CD4-positive, alpha-beta T cell treated with Interleukin-17A for 1 hour (primary cell): Measurements from ENCODE around the gene SIAH3.
"Not testable (repeated sequence)": the region's sequence is repeated elsewhere in the genome, so short reads cannot be mapped to it uniquely, and the experiment has no call there.

Source experiments
- DNase-seq: peaks from one replicate; pipeline ENCODE4 v3.0.0-alpha.2; 2020

SIAH3 gene

DNA sequence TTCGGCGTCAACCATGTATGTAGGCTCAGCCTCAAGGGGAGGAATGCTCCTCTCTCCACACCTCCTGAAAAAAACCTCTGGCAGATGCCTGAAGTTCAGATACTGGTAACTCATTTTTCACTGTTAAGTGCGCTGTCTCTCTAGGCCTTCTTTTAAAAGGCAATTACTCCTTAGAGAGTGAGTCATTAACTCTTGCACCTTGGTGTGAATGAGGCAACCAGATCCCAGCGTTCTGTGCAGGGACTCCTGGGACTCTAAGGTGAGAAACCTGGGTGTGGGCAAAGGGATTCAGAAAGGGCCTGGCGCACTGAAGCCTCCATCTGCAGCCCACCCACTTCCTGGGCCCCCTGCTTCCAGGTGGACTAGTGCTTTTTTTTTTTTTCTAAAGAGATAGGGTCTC lies 71.7 kb downstream of the SIAH3 start:
- DNase-seq, result no peak

DNA sequence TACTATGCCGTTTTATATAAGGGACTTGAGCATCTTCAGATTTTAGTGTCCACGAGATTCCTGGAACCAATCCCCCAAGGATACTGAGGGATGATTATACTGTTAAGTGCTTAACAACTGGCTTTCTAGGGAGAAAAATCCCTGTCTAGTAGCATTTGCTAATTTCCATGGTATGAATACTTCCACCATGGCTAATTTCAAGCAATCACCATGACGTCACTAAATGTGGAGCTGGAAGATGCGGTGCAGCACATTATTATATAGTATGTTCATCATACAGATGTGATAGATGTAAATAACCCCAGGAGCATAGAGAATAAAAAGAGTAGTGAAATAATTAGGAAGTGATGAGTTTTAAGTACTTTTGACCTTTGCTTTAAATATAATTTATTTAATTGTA lies 72.7 kb downstream of the SIAH3 start:
- no peak for DNase-seq

DNA sequence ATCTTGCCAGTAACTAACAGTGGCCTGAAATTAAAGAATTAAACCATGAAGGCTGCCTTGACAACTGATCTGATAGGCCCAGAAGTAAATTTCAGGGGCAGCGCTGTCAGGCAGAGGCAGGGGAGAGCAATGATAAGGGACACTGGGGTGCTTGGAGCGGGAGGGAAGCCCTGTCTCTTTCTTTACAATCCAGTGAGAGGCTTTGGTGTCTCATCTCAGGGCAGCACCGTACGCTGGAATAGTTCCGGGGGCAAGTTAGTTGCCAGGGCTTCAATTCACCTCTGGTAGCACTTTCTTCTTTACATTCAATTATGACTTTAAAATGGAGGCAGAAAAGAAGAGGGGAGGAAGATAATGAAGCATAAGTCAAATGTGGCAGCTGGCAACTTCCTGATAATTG lies 74.8 kb downstream of the SIAH3 start:
- no peak for DNase-seq

DNA sequence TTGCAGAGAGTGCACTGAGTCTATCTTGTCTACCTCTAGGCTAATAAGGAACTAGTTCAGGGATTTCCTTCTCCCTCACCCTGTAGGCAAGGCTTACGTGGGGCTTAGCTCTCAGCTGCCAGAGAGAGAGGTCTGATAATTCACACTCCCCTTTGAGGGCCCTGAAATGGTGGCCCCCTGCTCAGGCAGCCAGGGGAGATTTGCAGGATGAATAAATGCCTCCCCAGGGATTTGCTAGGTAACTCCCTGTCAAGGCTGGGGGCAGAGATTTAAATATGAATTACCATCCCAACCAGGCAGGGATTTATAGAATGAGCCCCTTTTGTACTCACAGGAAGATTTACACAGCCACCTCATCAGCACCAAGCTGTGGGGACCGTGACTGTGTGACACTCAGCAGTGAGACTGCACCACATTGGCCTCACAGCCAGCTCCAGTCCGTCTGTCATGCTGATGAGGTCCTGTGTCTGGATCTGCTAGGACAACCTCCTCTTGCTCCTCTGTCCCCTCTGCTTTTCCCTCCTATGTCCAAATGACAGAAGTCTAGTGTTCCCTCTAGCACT lies 76.1 kb downstream of the SIAH3 start:
- no peak for DNase-seq

DNA sequence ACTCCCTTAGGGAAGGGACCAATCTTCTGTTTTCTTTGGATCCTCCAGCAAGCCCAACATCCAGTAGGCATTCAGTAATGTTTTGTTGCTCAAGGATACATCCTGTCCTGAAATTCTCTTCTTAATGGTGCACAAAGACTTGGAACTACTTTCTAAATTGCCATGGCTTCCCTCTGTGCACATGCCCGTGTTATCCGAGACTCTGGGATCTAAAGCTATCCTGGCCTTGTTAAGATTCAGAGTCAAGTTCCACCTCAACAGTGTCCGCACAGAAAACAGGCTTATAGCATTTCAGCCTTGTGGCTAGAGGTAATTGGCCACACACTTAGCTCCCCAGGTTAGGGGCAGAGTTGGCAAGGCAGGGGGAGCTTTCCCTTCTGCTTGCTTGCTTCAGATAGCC lies 77.6 kb downstream of the SIAH3 start:
- DNase-seq, result no peak

DNA sequence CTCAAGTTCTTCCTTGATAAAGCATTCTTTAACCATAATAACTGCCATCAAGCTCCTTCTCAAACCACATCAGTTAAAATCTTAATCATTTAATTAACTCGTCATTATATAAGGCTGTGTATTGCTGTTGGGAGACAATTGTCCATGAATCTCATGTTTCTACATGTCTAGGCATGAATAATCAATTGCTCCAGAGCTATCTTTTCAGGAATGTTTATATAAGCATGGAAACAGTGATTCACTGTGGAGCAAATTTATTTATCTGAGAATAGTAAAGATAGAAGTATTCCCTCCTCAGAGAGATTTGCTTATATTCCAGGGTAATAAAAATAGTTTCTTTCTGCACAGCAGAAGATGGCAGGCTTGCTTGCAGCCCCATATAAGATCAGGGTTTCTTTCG lies 78.3 kb downstream of the SIAH3 start:
- DNase-seq, result no peak

DNA sequence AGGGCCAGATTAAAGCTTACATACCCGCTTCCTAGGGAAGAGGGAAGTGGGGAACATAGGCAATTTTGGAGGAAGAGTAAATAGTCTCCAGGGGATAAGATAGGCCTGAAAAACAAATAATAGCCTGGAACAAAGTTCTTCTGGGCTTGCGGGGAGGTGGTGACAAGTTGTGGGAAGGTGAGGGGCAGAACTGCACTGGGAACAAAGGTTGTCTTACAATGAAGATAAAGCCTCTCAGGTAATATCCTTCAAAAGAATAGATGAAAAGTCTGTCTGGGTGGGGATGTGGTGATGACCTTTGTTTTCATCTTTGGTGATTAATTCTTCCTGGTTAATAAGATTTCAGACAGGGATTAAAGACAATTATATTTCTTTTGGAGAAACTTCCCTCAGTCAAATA lies 80.7 kb downstream of the SIAH3 start:
- no peak for DNase-seq

DNA sequence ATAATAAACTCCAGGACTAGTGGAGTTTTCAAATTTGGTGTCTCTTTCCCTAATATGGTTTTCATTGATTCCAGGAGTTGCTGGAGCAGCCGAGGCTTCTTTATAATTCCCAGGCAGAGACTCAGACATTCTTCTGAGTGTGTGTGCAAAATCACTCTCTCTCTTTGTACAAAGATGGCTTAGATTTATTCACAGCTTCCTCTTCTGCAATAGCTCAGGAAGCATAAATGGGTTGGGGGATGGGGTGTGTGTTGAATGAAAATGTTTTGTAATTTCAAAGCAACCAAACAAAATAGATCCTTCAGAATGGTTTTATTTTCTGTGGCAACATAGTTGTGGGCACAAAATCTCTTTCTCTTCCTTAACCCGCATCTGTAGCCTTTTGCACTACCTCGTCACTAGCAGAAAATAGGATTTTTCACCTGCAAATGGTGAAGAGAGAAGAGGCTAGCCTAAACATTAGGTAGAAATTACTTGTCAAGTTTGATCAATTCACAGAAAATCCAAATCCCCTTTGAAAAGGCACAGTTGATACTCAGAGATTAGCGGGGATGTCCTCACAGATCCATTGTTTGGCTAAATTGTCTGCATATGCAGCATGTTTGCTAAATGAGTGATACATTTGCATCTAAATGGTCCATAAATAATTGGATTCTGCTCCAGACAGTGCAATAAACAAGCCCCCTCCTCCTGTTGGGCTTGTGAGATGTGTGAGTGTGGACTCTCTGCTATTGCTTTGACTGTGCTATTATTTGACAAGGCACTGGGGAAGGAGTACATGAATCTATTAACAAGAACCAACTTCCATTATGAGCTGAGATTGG lies 82.7 kb downstream of the SIAH3 start:
- no peak for DNase-seq

DNA sequence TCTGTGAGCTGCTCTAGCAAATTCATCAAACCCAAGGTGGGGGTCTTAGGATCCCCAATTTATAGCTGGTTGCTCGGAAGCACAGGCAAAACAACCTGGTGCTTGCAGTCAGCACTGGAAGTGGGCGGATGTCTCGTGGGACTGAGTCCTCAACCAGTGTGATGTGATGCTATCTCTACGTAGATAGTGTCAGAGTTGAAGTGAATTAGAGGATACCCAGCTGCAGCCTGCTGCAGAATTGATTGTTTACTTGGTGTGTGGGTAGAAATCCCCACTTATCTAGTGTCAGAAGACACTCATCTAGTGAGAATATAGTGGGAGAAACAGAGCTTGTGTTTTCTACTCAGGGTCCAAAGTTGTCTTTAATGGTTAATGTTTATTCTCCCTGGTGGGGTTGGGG lies 86.1 kb downstream of the SIAH3 start:
- DNase-seq, result no peak

DNA sequence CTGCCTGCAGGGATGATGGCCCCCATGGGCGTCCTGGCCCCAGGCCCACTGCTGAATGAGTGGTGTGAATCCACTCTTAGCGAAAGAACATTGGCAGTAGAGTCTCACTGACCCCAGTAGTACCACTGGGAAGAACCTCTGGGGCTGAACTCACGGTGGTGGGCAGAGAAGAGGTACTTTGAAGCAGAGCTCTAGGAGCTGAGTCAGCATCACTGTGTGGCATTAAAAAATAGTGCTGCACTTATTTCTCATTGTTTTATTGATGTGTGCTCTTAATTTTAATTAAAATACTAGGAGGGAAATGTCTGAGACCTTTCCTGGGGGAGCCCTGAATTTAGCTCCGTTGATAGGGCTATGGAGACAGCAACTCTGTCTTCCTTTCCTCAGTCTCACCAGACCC lies 88.1 kb downstream of the SIAH3 start:
- DNase-seq, result no peak

DNA sequence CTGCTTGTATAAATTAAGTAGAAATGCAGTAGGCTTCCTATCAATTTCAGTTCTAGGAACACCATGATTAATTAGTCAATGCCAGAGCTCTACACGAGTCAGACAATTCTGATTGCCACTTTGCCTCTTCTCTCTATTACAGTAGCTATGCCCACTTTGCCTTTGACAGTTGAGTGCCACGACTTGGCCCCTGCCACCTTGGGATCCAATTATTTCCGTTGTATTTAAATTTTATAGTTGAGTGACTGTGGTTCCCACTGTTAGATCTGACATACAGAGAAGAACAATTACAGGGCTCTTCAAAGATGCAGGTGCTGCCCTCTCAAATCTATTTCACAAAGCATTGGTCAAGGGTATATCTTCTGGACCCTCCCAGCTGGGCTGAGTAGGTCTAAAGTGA lies 94.0 kb downstream of the SIAH3 start:
- DNase-seq, result not testable (repeated sequence)

DNA sequence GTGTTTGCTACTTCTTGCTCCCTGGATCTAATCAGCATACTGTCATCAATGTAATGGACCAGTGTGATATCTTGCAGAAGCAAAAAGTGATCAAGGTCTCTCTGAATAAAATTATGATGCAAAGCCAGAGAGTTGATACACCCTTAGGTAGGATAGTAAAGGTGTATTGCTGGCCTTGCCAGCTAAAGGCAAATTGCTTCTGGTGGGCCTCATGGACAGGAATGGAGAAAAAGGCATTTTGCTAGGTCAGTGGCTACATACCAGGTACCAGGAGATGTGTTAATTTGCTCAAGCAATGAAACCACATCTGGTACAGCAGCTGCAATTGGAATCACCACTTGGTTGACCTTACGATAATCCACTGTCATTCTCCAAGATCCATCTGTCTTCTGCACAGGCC lies 95.1 kb downstream of the SIAH3 start:
- DNase-seq, result not testable (repeated sequence)

DNA sequence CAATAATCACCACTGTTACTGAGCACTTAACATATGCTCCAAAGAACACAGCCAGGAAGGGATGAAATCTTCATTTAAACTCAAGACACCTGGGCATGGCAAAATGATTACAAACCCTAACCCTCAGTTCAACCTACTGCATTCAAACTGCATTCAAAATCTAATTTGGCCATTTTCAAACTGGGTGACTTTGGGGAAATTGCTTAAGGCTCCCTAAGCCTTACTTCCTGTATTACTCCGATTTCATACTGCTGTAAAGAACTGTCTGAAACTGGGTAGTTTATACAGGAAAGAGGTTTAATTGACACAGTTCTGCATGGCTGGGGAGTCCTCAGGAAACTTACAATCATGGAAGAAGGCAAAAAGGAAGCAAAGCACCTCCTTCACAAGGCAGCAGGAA lies 99.0 kb downstream of the SIAH3 start:
- no peak for DNase-seq

DNA sequence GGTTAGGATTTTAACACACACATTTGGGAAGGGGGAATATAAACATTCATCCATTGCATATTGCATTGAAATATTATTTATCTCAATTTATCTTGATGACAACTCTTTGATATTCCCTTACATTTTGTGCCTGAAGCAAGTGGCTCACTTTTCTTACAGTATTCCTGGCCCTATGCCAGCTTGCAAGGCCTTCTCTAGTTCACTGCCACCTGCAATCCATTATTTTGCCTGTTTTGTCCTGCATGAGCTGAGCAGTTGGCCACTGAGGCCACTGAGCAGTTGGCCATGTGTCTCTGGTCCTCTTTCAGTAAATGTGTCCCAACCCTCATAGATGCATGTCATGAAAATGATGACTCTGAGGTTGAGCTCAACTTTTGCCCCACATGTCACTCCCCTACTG lies 99.7 kb downstream of the SIAH3 start:
- DNase-seq, result no peak

DNA sequence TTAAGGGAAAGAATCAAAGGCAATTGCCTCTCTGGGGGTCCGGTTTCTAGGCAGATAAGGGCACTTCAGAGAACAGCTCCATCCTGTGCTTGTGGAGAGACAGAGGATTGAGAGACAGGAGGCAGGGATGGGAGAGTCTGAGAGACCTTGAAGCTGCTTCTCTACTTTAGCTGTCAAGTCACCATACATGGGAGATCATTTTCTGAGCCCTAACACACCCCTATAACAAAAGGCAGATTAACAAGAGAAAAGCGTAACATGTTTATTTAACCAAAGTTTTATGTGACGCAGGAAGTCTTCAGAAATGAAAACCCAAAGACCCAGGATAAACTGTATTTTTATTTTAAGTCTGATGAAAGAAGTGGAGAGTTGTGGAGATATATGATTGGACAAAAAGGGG lies 101.0 kb downstream of the SIAH3 start:
- DNase-seq, result no peak

DNA sequence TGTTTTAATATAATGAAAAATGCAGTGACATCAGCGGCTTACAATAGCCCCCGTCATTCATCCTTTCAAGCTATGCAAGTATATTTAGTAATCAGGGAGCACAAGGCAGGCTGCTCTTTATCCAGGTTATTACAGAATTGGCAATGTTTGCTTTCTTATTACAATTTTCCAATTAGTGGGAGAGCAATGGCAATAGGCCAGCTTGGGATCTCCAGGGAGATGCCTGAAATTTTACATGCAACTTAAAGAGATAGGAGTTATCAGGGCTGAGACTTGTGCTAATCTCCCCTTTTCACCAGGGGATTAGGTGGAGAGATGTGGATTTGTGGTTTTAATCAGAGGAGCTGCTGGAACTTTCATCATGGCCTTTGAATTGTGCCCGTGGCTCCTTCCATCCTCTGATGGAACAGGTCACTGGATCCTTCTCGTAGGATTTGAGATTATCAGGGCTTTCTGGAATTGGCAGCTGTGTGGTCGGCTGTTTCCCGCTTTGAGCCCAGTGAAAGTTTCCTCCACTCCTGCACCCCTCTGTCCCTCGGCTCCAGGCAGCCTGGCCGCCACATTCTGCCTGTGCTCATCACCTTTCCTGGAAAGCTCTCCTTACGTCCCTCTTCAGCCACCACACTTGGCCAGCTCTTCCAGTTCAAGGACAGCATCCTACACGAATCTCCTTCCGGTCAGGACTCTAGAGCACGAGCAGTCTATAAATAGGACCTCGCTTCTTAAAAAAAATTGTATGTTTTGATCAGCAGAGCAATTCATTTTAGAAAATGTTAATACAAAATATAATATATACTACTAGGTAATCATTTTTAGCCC lies 102.4 kb downstream of the SIAH3 start:
- no peak for DNase-seq

DNA sequence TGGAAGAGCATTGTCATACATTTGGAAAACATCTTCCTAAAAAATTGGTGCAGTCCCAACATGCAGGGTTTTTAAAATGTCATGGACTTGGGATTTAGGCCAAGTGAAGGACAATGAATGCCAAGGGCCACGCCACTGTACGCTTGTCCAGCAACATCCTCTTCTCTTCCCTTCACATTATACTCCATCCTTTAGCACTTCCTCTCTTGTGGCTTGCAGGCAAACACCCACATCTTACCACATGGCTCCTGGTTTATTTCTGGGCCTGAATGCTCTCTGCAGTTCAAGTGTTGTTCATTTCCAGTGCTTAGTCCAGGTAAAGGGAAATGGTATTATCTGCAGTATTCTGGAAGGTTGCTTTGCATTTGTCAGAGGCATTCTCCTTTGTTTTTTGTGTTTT lies 104.5 kb downstream of the SIAH3 start:
- no peak for DNase-seq

DNA sequence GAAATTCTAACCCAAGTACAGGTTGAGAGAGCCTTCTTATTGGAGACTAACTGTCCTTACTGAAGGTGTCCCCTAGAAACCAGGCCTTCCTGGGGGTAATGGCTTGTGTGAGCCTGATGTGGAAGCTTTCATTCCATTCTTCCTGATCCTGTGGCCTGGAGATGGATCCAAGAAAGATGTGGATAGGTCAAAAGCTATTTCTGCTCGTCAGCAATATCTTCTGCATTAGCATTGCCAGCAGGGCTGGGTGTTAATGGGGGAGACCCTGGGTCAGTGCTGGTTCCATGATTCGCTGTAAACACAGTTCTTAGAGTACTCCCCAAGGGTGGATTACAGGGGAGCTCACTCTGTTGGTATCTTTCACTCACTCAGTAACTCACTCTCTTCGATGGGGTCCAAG lies 106.6 kb downstream of the SIAH3 start:
- no peak for DNase-seq

DNA sequence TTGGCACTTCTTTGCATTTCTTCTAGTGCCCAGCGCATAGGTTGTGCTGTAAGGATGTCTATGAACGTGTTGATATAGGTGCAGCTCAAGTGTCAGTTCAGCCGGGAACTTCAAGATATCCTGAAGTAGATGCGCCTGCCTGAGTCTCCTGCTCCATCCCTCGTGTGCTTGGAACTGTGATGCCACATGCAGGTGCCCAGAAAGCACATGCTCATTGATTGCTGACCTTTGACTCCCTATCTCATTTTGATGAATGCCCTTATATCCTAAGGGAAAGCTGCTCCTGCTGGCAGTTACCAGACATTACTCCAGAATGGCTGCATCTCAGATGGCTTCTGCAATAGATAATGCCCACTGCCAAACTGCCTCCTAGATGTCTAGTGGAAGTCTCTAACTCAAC lies 108.6 kb downstream of the SIAH3 start:
- DNase-seq, result no peak

DNA sequence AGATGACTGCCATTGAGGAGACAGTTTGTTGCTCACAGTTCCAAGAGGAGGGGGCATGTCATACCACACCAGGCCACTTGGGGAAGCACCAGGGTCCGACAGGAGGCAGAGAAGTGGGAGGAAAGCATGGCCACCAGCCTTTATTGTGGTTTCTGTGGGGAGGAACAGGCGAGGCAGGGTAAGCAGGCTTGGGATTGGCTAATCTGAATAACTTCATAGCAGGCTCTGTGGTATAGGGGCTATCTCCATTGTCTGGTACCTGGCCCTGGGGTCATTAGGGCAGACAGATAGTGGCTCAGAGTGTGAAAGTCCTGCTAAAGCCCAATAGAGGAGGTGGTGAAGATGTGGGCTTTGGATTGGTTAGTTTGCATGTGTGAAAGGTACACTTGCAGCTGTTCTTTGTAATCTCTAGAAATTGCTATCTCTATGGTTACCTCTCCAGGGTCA lies 114.0 kb downstream of the SIAH3 start:
- no peak for DNase-seq

DNA sequence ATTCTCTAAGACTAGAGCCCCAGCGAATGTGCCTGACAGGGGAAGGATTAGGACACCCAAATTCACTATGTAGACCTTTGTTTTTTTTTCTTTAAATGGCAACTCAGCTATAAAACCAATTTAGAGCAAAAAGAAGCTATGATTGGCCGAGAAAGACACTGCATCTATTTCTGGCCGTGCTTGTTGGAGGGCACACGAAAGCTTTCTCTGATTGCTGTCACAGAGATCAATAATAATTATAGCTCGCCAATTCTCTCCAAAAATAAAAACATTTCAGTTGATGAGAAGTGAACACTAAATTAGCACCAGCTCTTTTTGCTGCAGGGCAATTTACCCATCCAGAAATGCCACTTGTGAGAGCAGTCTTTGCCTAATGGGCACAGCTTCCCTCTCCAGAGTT lies 118.2 kb downstream of the SIAH3 start:
- DNase-seq, result no peak

DNA sequence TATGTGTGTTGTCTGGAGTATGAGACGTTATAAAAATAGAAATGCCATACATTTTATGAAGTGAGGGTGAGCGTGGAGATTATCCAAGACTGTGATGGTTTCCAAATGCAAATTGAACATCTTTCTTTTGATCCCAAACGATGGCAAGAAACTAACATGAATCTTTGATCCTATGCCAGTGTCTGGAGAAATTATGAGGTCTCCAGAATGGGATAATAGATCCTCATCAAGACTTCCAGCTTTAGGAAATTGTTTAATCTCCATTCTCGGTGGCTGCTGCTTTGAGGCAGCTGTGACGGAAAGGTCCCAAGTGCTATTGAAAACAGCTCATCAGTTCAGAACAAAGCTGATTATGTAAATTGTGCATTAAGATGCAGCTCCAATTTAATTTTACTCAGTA lies 118.6 kb downstream of the SIAH3 start:
- no peak for DNase-seq

DNA sequence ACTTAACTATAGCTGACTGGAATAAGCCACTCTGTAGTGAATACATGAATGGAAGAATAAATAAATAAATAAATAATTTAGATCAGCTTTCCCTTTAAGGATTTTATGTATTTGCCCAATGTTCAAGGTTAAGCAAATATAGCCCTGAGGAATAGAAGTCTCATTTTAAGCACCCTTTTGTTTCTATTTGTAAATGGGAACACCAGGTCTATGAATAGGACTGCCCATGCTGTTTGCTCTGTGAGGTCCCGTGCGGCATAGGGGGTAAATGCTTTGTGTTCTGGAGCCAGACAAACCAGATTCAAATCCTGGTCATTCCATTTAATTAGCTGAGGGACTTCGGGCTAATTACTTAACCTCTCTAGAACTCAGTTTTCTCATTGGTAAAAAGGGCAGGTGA lies 120.1 kb downstream of the SIAH3 start:
- no peak for DNase-seq

DNA sequence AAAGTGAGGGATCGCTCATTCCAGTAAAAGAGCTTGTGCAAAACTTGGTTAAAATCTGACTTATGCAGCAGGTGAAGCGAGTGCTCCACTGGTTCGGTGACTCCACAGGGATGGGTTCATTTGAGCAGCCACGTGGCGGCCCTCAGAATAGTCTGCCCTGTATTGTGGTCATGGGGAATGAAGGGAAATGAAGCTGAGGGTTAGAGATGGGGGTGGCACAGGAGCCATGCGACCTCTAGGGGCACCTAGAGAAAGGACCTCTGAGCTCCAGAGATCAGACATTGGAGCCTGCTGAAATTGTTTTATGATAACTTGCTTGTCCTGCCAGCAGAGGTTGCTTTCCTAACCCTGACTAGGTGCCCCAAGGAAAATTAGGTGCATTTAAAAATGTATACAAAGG lies 122.8 kb downstream of the SIAH3 start:
- DNase-seq, result no peak
